Measurements from ENCODE around the gene CEP104. TPM values are rescaled to one million over a fixed set of nuclear protein-coding genes. Genes with fewer than 3 reads are reported as not detected.

Gene CEP104
- total RNA-seq, 1 experiment from 2014 or later = 35.6 TPM

DNA sequence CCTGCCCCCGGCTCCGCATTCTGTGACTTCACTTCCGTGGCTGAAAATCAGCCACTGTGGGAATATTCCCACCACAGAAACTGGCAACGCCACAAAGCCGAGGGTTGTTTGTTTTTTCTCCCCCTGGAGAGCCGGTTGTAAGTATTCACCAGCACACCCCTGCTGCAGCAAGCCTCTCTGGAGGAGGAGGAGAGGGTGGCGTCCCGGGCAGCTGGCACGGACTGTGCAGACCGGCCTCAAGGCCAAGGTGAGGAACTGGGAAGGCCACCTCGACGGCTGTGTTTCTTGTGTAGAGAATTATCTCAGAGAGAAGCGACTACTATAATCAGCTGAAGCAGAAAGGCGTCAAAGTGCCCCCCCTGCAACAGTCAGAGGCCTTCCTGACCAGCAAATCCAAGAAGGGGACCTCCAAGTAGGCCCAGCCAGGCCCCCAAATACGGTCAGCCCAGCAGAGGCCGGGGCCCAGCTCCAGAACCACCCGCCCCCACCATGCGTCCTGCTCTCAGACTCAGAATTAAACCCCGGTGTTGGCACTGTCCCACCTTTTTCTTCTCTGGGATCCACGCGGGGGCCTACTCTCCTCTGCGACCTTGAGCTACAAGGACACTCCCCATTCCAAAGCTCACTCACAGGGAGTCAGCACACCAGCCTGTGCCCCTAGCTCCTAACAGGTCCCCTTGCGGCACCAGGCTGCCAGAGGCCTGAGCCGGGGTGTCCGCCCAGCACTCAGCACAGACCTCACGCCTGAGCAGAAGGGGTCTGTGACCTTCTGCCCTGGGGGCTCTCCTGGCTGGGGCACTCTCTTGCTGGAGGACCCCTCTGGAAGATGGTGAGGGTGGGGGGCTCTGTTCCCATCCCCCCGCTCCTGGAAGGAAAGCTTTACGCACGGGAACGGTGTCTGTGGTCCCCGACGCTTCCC, 85.6 kb downstream of the CEP104 start:
- no peaks in the 10 kb centered on the region for H3K4me1 Mint-ChIP-seq (ENCODE audit: low read depth, unreplicated experiment)
- no peak for TF ChIP-seq CTCF (IDR thresholded peaks at IDR 0.05; ENCODE audit: insufficient read depth in 1 of 2, low read depth in 1 of 2, low read length in 1 of 2, severe bottlenecking in 1 of 2, unreplicated experiment in 1 of 2)
- H3K36me3 Mint-ChIP-seq (ENCODE audit: insufficient read depth, unreplicated experiment) = no peaks in the 10 kb centered on the region
- Histone ChIP-seq H3K36me3 (ENCODE audit: control insufficient read depth, insufficient read depth, low read length) (no peaks in the 10 kb centered on the region), H3K4me1 (peaks cover 26% of the 10 kb centered on the region; the same call in 1 of the 2 replicates), H3K27me3 (replicated peaks; ENCODE audit: control insufficient read depth, insufficient read depth, low read length) (no peaks in the 10 kb centered on the region), H3K4me3 (ENCODE audit: low read depth, low read length) (peak overlapping the region; percentile 69), H3K9me3 (no peaks in the 10 kb centered on the region)
- no peaks in the 10 kb centered on the region for H3K9me3 Mint-ChIP-seq (ENCODE audit: unreplicated experiment)
- POLR2A ChIA-PET = no interaction called here
- no peak for DNase-seq
- CTCF ChIA-PET = no interaction called here
- H3K27ac Mint-ChIP-seq (ENCODE audit: unreplicated experiment) = peak overlapping the region; percentile 15
- peak overlapping the region; percentile 61 for H3K4me3 Mint-ChIP-seq (ENCODE audit: unreplicated experiment)
- intact Hi-C loops (cut with micrococcal nuclease; ENCODE audit: unreplicated experiment) = loop anchor here (2.0 kb wide), 1 partner anchor 47 kb away; no protein-coding TSS in a partner anchor
- peaks cover under 1% of the 10 kb centered on the region for H3K27me3 Mint-ChIP-seq (ENCODE audit: insufficient read depth, unreplicated experiment)
- no TSS peak for BruUV-seq (replicated peaks)

DNA sequence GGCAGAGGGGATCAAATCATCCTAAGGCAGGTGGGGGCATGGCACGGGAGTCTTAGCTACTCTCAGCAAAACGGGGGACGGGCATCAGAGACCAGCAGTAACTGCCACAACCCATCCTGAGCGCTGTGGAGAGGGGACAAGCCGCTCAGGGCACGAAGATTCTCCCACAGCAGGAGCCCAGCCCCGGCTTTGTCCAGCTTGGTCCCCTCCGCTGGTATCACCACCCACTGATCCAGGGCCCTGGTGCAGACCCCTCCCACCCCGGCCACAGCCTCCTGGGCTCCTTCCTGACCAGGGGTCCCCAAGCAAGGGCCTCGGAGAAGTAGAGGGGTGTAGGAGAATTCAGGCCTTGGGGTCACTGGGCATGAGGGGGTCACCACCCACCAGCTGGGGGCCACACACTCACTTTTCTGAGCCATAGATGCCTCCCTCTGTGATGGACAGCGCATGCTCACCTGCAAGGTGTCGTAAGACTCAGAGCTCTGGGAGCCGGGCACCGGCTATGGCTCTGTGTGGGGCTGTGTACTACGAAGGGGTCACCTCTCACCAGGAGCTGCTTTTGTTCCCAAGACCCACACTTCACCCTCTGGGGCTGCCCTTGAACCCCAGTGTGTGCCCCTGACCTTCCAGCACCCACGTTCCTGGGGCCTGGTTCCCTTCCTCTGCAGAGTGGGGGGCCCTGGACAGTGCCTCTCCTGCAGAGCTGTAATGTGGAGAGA, 86.8 kb downstream of the CEP104 start:
- no peak overlapping the region for H3K4me3 ChIP-seq (ENCODE audit: low read depth, low read length)
- Mint-ChIP-seq H3K4me1 (ENCODE audit: low read depth, unreplicated experiment) (no peaks in the 10 kb centered on the region), H3K27me3 (ENCODE audit: insufficient read depth, unreplicated experiment) (peaks cover 9% of the 10 kb centered on the region), H3K36me3 (ENCODE audit: insufficient read depth, unreplicated experiment) (no peaks in the 10 kb centered on the region), H3K27ac (ENCODE audit: unreplicated experiment) (no peak overlapping the region), H3K9me3 (ENCODE audit: unreplicated experiment) (peaks cover 7% of the 10 kb centered on the region), H3K4me3 (ENCODE audit: unreplicated experiment) (peak overlapping the region; percentile 37)
- TF ChIP-seq CTCF (IDR thresholded peaks at IDR 0.05; ENCODE audit: insufficient read depth in 1 of 2, low read depth in 1 of 2, low read length in 1 of 2, severe bottlenecking in 1 of 2, unreplicated experiment in 1 of 2) = no peak
- H3K4me1 ChIP-seq = peaks cover 17% of the 10 kb centered on the region; the same call in 1 of the 2 replicates
- H3K9me3 ChIP-seq = no peaks in the 10 kb centered on the region
- H3K36me3 ChIP-seq (ENCODE audit: control insufficient read depth, insufficient read depth, low read length) = no peaks in the 10 kb centered on the region
- BruUV-seq (replicated peaks) = no TSS peak
- CTCF ChIA-PET = no interaction called here
- intact Hi-C loops (cut with micrococcal nuclease; ENCODE audit: unreplicated experiment) = no loop called here
- DNase-seq = no peak
- no peaks in the 10 kb centered on the region for H3K27me3 ChIP-seq (replicated peaks; ENCODE audit: control insufficient read depth, insufficient read depth, low read length)
- POLR2A ChIA-PET = no interaction called here

DNA sequence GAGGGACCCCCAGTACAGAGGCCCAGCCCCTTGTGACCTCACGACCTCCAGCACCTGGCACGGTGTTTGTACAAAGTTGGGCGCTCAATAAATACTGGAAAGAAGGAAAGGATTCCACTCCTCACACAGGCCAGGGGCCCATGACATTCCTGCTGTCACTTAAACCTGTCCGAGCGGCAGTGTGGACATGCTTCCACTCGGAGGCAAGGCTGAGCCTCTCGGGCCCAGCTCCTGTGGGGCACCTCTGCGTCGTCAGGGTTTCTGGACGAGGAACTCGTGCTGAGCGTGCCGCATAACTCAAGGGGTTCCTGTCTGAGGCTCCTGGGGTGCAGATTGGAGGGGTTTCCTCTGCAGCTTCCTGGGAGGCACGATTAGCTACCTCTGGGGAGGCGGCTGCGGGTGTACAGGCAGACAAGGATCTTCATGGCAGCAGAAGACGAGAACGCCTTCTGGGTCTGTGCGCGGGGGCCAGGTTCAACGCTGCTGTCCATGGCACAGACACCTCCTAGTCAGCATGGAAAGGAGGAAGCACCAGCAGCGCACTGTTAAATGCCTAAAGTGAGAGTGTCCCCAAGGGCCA, 88.1 kb downstream of the CEP104 start:
- peaks cover 7% of the 10 kb centered on the region for H3K9me3 Mint-ChIP-seq (ENCODE audit: unreplicated experiment)
- TF ChIP-seq CTCF (IDR thresholded peaks at IDR 0.05; ENCODE audit: insufficient read depth in 1 of 2, low read depth in 1 of 2, low read length in 1 of 2, severe bottlenecking in 1 of 2, unreplicated experiment in 1 of 2) = no peak

More for the DNA sequence above, 88.1 kb downstream of the CEP104 start:
- CTCF ChIA-PET = interaction anchor here (0.5 kb wide), 1 partner anchor 19 kb away, joined by 4 read pairs; no protein-coding TSS in a partner anchor
- Histone ChIP-seq H3K27me3 (replicated peaks; ENCODE audit: control insufficient read depth, insufficient read depth, low read length) (no peaks in the 10 kb centered on the region), H3K9me3 (no peaks in the 10 kb centered on the region), H3K36me3 (ENCODE audit: control insufficient read depth, insufficient read depth, low read length) (no peaks in the 10 kb centered on the region), H3K4me1 (peaks cover 8% of the 10 kb centered on the region; the same call in 1 of the 2 replicates), H3K4me3 (ENCODE audit: low read depth, low read length) (no peak overlapping the region)
- no peak overlapping the region for H3K4me3 Mint-ChIP-seq (ENCODE audit: unreplicated experiment)
- intact Hi-C loops (cut with micrococcal nuclease; ENCODE audit: unreplicated experiment) = no loop called here
- no peaks in the 10 kb centered on the region for H3K36me3 Mint-ChIP-seq (ENCODE audit: insufficient read depth, unreplicated experiment)
- H3K27ac Mint-ChIP-seq (ENCODE audit: unreplicated experiment) = no peak overlapping the region
- DNase-seq = no peak
- POLR2A ChIA-PET = no interaction called here
- no TSS peak for BruUV-seq (replicated peaks)
- H3K27me3 Mint-ChIP-seq (ENCODE audit: insufficient read depth, unreplicated experiment) = peaks cover 15% of the 10 kb centered on the region
- no peaks in the 10 kb centered on the region for H3K4me1 Mint-ChIP-seq (ENCODE audit: low read depth, unreplicated experiment)
